RCC 7860 (cell line): ENCODE measurements around the gene BTNL8.

Experiments
- DNase-seq: peaks from one replicate; pipeline ENCODE4 v3.0.0-alpha.2; 2015; ENCODE audit warnings: low spot score
- FAIRE-seq: peaks from 2 replicates; lab custom pipeline; 2012; peaks lifted over from hg19 to GRCh38; lab: Jason Lieb, UNC

BTNL8 gene

GRCh38 chr5:180950291-180950949 lies 51.5 kb downstream of the BTNL8 start:
- DNase-seq (no peak), FAIRE-seq (no peak)

- DNase-seq (no peak), FAIRE-seq (no peak)
Measured at GRCh38 chr5:180959661-180960060, 60.7 kb downstream of the BTNL8 start.

- DNase-seq, result no peak
- FAIRE-seq, result no peak
Measured at GRCh38 chr5:180960209-180960608, 61.2 kb downstream of the BTNL8 start.

GRCh38 chr5:180969406-180969805 lies 70.4 kb downstream of the BTNL8 start:
- no peak for DNase-seq
- no peak for FAIRE-seq

GRCh38 chr5:180970336-180970735 lies 71.4 kb downstream of the BTNL8 start:
- no peak for FAIRE-seq
- no peak for DNase-seq

GRCh38 chr5:180970875-180971274 lies 71.9 kb downstream of the BTNL8 start:
- DNase-seq, result no peak
- no peak for FAIRE-seq

GRCh38 chr5:180974612-180975315 lies 75.8 kb downstream of the BTNL8 start:
- FAIRE-seq (no peak), DNase-seq (no peak)

GRCh38 chr5:180975338-180975737 lies 76.4 kb downstream of the BTNL8 start:
- no peak for DNase-seq
- no peak for FAIRE-seq

GRCh38 chr5:180976518-180976917 lies 77.6 kb downstream of the BTNL8 start:
- DNase-seq (no peak), FAIRE-seq (no peak)

- no peak for DNase-seq
Measured at GRCh38 chr5:180977852-180978251, 78.9 kb downstream of the BTNL8 start.

GRCh38 chr5:180982008-180982741 lies 83.2 kb downstream of the BTNL8 start:
- no peak for FAIRE-seq
- DNase-seq, result no peak

More at GRCh38 chr5:180977852-180978251, 78.9 kb downstream of the BTNL8 start:
- no peak for FAIRE-seq

GRCh38 chr5:180988016-180988415 lies 89.1 kb downstream of the BTNL8 start:
- FAIRE-seq (no peak), DNase-seq (no peak)

GRCh38 chr5:180988592-180988991 lies 89.6 kb downstream of the BTNL8 start, which contains the start of gene BTNL3:
BTNL3 (plus strand) TSS chr5:180988846; CDS start chr5:180989029, 183 bp downstream.
- DNase-seq (no peak), FAIRE-seq (no peak)

- FAIRE-seq (no peak), DNase-seq (no peak)
Measured at GRCh38 chr5:180990086-180990881, 91.3 kb downstream of the BTNL8 start.

- DNase-seq (no peak), FAIRE-seq (no peak)
Measured at GRCh38 chr5:180990882-180991242, 91.9 kb downstream of the BTNL8 start.
